GM19238 (cell line): ENCODE measurements around the gene PDZRN3.

ENCODE experiments used
- DNase-seq: peaks from one replicate; pipeline ENCODE4 v3.0.0; 2011; ENCODE audit warnings: low spot score; ENCODE audit not compliant: insufficient read length

PDZRN3 gene

DNA sequence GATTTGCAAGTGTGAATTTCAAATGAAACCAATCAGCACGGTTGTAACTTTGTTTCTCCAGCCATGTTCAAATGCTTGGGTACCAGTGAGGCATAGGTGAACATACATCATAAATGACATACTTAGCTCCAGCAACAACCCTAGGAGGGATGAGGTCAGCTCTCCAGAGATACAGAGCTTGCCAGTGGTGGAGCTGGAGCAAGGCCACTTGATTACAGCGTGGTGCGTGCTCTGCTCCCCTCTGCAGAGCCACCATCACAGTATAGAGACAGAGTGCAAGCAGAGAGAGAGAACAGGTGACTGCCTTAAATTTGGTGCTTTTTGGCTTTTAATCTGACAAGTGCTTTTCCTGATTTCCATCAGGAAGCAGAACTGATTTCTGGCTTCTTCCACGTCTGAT lies 275.1 kb downstream of the PDZRN3 start:
- DNase-seq: no peak

DNA sequence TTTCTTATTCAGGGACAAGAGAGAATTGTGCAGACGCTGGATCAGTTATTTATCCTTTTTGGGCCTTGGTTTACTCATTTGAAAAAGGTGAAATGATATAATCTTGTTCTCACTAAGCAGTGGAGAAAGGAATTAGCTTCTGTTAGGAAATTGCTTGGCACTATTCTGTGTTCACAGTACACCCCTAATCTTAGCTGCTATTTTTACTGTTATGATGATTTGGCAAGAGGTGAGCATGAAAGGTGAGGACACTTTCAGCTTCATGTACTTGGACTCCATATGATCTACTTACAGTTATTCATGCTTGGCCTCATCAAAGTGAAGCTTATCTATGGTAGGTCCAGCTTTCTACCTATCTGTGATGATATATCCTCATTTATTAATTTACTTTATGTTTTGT lies 282.7 kb downstream of the PDZRN3 start:
- DNase-seq: no peak

DNA sequence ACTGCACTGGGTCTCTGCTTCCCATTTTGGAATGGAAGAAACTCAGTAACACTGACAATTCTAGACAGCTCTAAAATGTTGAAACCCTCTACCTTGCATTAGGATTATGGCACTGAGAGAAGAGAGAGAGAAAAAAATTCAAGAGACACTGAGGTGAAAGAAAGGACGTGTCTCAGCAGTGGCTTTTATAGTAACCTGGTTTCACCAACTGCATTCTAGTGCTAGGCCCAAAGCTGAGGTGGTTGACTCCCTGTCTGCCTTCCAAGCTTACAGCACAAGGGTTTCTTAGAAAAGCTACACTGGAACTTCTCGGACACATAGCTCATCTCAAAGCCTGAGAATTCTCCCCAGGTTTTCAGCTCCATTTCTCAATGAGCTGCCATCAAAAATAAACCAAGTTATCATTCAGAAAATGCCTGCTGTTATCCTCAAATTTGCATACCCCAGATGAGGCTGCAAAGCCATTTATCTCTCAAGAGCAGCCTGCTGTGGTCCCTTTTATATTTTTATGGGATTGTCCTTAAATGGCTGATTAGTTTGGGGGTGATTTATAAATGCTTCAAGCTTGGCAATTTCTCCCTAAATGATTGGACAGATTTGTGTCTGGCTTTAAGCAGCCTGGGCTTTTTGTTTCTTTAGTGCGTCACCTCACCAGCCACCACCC lies 283.3 kb downstream of the PDZRN3 start:
- no peak for DNase-seq

DNA sequence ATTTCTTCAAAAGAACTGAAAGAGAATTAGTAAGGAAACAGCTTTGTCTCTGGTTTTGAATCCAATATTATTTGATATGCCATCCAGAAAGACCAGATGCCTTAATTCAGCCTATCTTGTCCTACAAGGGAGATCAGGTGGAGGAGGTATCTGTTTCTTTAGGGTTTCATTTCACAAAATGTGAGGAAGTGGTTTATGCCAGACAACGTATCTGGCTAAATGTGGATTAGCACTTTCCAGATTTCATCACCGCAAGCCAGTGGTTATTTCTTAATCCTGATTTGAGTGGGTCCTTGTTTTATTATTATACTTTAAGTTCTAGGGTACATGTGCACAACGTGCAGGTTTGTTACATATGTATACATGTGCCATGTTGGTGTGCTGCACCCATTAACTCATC lies 292.2 kb downstream of the PDZRN3 start:
- DNase-seq: no peak
